Coronary artery (tissue), 2 donors: ENCODE measurements around the gene CLCN2.

ENCODE experiments used
- DNase-seq: peaks from one replicate; pipeline ENCODE4 v3.0.0-alpha.2; 2017; ENCODE audit warnings: low spot score
- H3K27ac ChIP-seq, 2 donors: fragments of 200-600 bp; sonication (generic); one replicate each; pipeline ENCODE4 v1.5.1; 2016 to 2019
- H3K4me3 ChIP-seq: fragments of 200-600 bp; sonication (generic); 2 replicates; pipeline ENCODE4 v1.5.1; 2016; ENCODE audit warnings: mild to moderate bottlenecking, moderate library complexity
- TF ChIP-seq, protein P1 (sequence below): fragments of 200-600 bp; sonication (generic); IDR thresholded peaks from one replicate; pipeline ENCODE4 v1.5.1; 2019; ENCODE audit warnings: antibody characterized with exemption

CLCN2 gene

GRCh38 chr3:184368586-184369183 is 7.3 kb upstream of the CLCN2 start:
- TF ChIP-seq, protein P1, sequence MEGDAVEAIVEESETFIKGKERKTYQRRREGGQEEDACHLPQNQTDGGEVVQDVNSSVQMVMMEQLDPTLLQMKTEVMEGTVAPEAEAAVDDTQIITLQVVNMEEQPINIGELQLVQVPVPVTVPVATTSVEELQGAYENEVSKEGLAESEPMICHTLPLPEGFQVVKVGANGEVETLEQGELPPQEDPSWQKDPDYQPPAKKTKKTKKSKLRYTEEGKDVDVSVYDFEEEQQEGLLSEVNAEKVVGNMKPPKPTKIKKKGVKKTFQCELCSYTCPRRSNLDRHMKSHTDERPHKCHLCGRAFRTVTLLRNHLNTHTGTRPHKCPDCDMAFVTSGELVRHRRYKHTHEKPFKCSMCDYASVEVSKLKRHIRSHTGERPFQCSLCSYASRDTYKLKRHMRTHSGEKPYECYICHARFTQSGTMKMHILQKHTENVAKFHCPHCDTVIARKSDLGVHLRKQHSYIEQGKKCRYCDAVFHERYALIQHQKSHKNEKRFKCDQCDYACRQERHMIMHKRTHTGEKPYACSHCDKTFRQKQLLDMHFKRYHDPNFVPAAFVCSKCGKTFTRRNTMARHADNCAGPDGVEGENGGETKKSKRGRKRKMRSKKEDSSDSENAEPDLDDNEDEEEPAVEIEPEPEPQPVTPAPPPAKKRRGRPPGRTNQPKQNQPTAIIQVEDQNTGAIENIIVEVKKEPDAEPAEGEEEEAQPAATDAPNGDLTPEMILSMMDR: no peak
- no peak for DNase-seq
- Histone ChIP-seq H3K4me3 (no peak overlapping the region), H3K27ac (peak overlapping the region; percentile 54 to 76)

- TF ChIP-seq, protein P1: no peak
- H3K27ac ChIP-seq: peak overlapping the region; percentile 4 to 76
- H3K4me3 ChIP-seq: no peak overlapping the region
- no peak for DNase-seq
These were observed 6.7 kb upstream of the CLCN2 start for GRCh38 chr3:184368116-184368515.

- H3K27ac ChIP-seq: no peak overlapping the region
- no peak overlapping the region for H3K4me3 ChIP-seq
- DNase-seq: no peak
These were observed 5.3 kb upstream of the CLCN2 start for GRCh38 chr3:184366619-184367289.

DNA sequence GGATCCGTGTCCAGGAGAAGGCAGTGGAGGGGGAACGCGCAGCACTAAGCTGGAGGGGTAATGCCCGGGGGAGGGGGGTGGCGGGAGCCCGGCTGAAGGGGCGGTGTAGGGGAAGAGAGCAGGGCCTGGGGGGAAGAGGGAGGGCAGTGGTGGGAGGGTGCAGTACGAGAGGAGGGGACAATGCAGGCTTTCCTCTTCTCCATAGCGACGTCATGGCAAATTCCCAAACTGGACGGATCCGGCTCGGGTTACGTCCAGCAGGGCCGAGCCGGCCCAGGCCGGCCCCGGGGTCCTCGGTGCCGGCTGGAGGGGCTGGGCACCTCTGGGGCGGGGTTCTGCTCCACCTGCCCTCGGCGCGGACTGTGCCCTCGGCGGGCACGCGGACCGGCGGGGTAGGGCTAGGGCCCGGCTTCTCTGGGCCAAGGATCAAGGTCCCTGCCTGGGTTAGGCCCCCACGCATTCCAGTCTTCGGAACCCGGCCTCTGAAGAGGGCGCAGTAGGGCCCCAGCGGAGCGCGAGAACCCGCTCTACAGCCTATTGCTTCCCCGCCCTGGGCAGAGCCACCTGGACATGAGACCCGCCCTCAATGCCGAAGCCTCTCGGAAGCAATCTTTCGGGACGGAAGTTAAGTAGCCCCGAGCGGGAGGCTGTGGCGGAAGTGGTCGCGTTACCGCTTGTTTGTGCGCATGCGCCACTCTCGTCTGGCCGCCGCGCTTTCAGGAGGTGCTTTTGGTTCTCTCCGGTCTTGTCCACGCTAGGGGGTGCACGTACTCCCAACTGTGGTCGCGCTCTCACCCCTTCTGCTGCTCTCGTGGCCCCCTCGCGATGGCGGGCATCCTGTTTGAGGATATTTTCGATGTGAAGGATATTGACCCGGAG is 1.5 kb upstream of the CLCN2 start:
- H3K4me3 ChIP-seq: peak overlapping the region; percentile 77
- peak overlapping the region; percentile 92 to 100 for H3K27ac ChIP-seq
- TF ChIP-seq, protein P1: no peak
- DNase-seq: peak; percentile 96

More at GRCh38 chr3:184366619-184367289, 5.3 kb upstream of the CLCN2 start:
- TF ChIP-seq, protein P1: no peak

DNA sequence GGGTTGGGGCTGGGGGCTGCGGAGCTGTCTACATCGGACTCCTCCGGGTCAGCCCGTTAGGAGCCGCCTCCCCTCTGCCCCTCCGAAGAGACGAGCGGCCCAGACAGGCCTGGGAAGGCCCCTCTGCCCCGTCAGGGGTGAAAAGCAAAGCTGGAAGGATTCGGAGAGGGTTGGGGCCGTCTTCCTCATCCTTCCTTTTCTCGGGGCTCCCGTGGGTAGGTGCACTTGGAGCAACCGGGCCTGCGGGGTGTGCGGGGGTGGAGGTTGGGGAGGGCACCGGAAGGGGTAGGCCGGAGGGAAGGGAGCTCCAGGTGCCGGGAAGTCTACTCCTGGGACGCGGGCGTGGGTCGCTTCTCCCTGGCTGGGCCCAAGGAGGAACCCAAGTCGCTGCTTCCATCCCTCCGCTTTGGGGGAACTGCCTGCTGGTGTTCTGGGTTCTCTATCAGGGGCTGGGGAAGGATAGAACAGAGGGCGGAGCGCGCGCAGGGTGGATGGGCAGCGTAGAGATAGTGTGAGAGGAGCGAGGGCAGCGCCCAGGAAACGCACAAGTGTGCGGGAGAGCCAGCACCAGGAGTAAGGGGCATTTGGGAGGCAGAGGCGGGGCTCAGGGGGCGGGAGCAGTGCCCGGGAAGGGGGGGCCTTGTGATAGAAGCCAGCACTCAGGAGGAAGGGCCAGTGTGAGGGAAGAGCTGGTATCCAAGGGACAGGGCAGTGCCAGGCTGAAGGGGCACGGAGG is 695 bp upstream of the CLCN2 start:
- DNase-seq: peak; percentile 89
- Histone ChIP-seq H3K4me3 (peak overlapping the region; percentile 77), H3K27ac (peak overlapping the region; percentile 92 to 100)
- TF ChIP-seq, protein P1: no peak

DNA sequence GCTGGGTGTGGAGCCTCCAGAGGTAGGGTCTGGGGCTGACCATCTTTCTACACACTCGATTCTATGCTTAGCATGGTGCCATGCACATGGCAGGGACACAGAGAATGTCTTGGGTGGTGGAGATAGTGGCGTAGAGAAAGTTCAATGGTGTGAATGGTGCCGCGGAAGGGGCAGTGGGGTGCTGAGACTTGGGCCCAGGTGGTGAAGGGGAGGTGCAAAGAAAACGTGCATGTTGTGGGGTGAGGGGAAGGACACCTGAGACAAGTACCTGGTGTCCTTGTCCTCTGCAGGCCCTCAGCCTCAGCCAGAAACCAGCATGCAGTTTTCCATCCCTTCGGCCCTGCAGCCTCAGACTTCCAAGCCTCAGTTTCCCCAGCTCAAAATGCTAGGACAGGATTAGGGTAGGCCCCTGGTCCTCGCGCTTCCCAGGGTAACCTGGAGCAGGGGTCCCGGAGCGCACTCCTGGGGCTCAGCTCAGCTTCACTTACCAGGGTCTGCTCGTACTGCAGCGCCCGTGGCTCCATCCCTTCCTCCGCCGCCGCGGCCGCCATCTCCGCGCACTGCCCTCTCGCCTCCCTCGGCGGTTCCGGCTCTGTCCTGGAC is 375 bp downstream of the CLCN2 start:
- DNase-seq: no peak
- TF ChIP-seq, protein P1: no peak
- H3K27ac ChIP-seq: peak overlapping the region; percentile 92 to 100
- peak overlapping the region; percentile 77 for H3K4me3 ChIP-seq
